ENCODE measurements around the gene CHCHD6. TPM values are rescaled to one million over a fixed set of nuclear protein-coding genes. Genes with fewer than 3 reads are reported as not detected.

The CHCHD6 gene
- total RNA-seq, 4 donors from 2014 or later, result 2.4 to 44.6 (median 5.1) TPM

DNA sequence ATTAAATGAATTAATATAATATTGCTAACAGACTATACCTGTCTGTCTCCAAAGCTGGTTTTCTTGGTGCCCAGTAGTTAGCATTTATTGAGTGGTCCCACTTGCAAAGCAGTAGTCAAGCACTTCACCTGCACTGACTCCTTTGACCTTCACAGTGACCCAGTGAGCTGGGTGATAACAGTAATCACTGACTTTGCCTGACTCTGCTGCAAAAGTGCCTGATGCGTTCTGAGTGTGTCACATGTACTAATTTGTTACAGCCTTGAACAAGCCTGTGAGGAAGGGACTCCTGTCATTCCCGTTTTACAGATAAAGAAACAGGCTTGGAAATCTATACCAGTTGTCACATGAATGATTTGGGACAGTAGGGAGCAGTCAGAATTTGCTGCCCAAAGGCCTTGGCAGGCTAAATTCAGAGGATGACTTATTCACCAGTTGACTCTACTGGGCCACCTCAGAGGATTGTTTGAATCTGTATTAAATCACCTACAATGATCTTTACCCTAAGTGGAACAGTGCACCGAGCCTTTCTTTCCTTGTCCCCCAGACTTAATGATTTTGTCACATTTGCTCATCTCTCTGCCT is 162.2 kb downstream of the CHCHD6 start:
- no peaks in the 10 kb centered on the region for H3K4me1 ChIP-seq
- no peak overlapping the region for H3K4me3 ChIP-seq
- TF ChIP-seq, protein P1, sequence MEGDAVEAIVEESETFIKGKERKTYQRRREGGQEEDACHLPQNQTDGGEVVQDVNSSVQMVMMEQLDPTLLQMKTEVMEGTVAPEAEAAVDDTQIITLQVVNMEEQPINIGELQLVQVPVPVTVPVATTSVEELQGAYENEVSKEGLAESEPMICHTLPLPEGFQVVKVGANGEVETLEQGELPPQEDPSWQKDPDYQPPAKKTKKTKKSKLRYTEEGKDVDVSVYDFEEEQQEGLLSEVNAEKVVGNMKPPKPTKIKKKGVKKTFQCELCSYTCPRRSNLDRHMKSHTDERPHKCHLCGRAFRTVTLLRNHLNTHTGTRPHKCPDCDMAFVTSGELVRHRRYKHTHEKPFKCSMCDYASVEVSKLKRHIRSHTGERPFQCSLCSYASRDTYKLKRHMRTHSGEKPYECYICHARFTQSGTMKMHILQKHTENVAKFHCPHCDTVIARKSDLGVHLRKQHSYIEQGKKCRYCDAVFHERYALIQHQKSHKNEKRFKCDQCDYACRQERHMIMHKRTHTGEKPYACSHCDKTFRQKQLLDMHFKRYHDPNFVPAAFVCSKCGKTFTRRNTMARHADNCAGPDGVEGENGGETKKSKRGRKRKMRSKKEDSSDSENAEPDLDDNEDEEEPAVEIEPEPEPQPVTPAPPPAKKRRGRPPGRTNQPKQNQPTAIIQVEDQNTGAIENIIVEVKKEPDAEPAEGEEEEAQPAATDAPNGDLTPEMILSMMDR (IDR thresholded peaks at IDR 0.05), result no peak
- no peak for TF ChIP-seq POLR2A (IDR thresholded peaks at IDR 0.05)
- no peaks in the 10 kb centered on the region for H3K9me3 ChIP-seq
- no peaks in the 10 kb centered on the region for H3K36me3 ChIP-seq
- DNase-seq, result no peak
- H3K27ac ChIP-seq, result no peak overlapping the region
- no peaks in the 10 kb centered on the region for H3K27me3 ChIP-seq

DNA sequence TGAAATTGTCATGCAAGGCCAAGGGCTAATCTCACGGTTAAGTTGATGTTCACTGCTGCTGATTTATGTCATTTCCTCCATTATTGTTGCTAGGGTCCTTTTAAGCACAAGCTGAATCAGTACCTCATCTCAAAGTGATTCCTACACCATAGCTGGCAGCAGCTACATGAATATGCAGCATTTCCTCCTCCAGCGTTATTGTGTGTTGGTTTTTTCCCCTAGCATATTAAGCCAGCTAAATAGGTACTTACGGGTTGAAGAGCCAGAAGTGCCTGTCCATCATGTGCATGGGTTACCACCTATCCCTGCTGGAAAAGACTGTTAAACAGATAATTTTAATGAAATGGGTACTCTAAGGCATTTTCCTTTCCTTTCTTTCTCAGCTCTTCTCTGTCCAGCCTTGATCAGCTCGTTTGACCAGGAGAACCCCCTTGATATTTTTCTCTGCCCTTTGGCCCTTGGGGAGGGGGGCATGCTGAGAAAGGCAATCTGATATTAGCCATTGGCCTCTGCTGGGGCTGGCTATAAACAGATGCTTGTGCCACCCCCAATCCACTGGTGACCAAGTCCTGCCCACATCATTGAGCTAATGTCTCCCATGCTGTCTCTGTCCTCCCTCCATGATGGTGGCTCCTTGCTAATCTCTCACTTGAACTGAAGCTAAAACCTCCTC is 163.3 kb downstream of the CHCHD6 start:
- no peak for TF ChIP-seq POLR2A (IDR thresholded peaks at IDR 0.05)
- TF ChIP-seq, protein P1 (IDR thresholded peaks at IDR 0.05), result no peak
- Histone ChIP-seq H3K4me1 (no peaks in the 10 kb centered on the region), H3K9me3 (no peaks in the 10 kb centered on the region), H3K27me3 (no peaks in the 10 kb centered on the region), H3K4me3 (no peak overlapping the region), H3K36me3 (no peaks in the 10 kb centered on the region), H3K27ac (no peak overlapping the region)
- no peak for DNase-seq

DNA sequence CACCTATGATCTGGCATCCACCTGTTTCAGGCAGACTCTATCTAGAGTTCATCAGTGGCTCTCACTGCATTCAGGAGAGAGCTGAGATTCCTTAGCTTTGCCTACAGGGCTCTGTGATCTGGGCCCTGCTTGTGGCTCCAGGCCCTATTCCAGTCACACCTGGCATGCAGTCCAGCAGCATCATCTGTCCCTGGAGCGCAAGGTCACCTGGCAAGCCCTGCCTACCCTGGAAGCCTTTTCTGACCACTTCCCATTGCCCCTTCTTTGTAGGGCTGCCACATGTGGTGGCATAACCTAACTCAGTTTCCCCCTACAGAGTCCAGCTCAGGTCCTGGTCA is 163.8 kb downstream of the CHCHD6 start:
- H3K27ac ChIP-seq, result no peak overlapping the region
- DNase-seq, result no peak
- no peak for TF ChIP-seq POLR2A (IDR thresholded peaks at IDR 0.05)
- TF ChIP-seq, protein P1 (IDR thresholded peaks at IDR 0.05), result no peak
- no peak overlapping the region for H3K4me3 ChIP-seq
- no peaks in the 10 kb centered on the region for H3K9me3 ChIP-seq
- no peaks in the 10 kb centered on the region for H3K27me3 ChIP-seq
- H3K36me3 ChIP-seq, result no peaks in the 10 kb centered on the region
- H3K4me1 ChIP-seq, result no peaks in the 10 kb centered on the region

DNA sequence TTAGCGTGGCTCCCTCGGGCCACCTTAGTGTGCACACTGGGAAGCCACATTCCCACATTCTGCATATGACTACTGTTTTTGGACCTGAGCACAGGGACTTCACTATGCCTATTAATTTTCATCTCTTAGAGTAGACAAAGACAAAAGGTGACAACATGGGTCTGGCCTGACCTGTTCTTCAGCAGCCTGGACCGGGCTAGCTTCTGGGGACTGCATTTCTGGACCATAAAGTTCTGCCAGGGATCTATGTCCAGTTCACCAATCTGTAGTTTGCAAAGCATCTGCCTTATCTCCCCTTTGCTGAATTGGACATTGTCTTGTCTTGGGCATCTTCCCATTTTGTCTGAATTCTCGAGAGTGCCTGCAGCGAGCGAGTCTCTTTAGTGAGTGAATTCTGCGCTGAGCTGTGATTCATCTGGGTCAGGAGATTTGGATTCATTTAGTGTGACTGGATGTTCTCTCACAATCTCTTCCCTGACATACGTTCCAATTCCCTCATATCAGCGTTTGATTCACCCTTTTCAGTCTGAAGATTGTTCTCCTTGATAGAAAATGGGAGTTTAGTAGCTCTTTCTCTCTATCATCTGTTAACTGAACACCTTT is 166.7 kb downstream of the CHCHD6 start:
- no peaks in the 10 kb centered on the region for H3K27me3 ChIP-seq
- H3K4me1 ChIP-seq, result no peaks in the 10 kb centered on the region
- H3K36me3 ChIP-seq, result no peaks in the 10 kb centered on the region
- H3K27ac ChIP-seq, result no peak overlapping the region
- H3K9me3 ChIP-seq, result no peaks in the 10 kb centered on the region
- DNase-seq, result no peak
- TF ChIP-seq POLR2A (IDR thresholded peaks at IDR 0.05), result no peak
- TF ChIP-seq, protein P1 (IDR thresholded peaks at IDR 0.05), result no peak
- H3K4me3 ChIP-seq, result no peak overlapping the region

DNA sequence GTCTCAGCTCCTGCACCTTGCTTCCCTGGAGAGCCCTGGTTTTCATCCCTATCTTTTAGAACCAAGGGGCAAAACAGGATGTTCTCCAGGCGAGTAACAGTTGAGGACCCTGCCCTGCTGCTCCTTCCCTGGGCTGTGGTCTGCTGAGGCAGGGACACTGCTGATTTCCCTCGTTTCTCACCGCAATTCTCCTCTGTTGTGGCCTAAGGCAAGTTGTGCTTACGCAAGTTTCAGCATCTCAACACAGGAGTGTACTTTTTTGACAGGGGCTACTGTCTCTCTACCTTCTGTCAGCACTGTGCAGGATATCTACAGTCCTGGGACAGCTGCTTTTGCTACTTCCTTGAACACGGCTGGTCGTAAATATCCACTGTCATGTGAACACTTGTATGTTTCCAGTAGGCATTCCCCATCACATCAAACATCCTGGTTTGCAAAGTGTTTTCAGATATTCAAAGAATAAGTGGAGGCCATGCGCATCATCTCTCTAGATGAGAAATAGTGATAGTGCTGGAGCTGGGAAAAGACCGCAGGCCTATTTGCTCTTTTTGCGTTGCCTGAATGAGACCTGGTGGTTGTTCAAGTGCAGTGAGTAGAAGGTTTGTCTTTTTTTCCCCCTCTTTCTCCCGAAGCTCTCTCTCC is 168.8 kb downstream of the CHCHD6 start:
- no peaks in the 10 kb centered on the region for H3K27me3 ChIP-seq
- H3K9me3 ChIP-seq, result no peaks in the 10 kb centered on the region
- no peak overlapping the region for H3K4me3 ChIP-seq
- TF ChIP-seq, protein P1 (IDR thresholded peaks at IDR 0.05), result no peak
- TF ChIP-seq POLR2A (IDR thresholded peaks at IDR 0.05), result no peak
- DNase-seq, result no peak
- H3K36me3 ChIP-seq, result no peaks in the 10 kb centered on the region
- H3K4me1 ChIP-seq, result no peaks in the 10 kb centered on the region
- no peak overlapping the region for H3K27ac ChIP-seq
